OCI-LY1 (cell line): Measurements from ENCODE around the gene TNF.

Experiments used
- CTCF ChIP-seq: fragments of 200-600 bp; sonication (generic), shearing (Covaris generic); IDR thresholded peaks from 2 replicates; pipeline ENCODE4 v1.5.1; 2017; ENCODE audit warnings: mild to moderate bottlenecking, antibody characterized with exemption, low read length, moderate library complexity, mixed read lengths
- EZH2 ChIP-seq: fragments of 200-600 bp; sonication (generic), shearing (Covaris generic); IDR thresholded peaks from 2 replicates; pipeline ENCODE4 v1.8.0; 2017; ENCODE audit warnings: borderline replicate concordance, mixed run types, mild to moderate bottlenecking, antibody characterized with exemption, low read length, moderate library complexity, mixed read lengths

- TF ChIP-seq EZH2 (no peak), CTCF (no peak)
Observed at GRCh38 chr6:31530659-31531058, 44.7 kb upstream of the TNF start.
